ENCODE measurements around the gene COL6A3. TPM values are rescaled to one million over a fixed set of nuclear protein-coding genes. Genes with fewer than 3 reads are reported as not detected.
"Not testable (repeated sequence)": the region's sequence is repeated elsewhere in the genome, so short reads cannot be mapped to it uniquely, and the experiment has no call there.

Gene COL6A3
- total RNA-seq, 1 donor from 2014 or later, result 89.5 TPM

DNA sequence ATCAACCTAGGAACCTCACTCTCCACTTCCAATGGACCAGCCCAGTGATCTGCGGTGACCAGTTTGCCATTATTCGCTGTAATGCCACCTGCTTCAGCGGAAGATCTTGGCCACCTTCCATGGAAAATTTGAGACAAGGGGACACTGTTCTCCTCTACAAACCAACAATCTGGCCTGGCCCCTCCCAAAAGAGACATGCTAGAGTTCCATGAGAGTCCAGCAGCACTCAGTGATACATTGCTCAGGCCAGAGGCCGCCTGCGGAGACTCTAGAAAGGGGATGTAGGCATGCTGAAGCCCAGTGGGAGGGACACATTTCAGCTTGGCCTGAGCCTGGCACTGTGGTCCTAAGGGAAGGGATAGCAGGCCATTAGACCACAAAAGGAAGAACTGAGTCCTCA lies 58.3 kb downstream of the COL6A3 start:
- intact Hi-C loops (cut with DNase I), result no loop called here

DNA sequence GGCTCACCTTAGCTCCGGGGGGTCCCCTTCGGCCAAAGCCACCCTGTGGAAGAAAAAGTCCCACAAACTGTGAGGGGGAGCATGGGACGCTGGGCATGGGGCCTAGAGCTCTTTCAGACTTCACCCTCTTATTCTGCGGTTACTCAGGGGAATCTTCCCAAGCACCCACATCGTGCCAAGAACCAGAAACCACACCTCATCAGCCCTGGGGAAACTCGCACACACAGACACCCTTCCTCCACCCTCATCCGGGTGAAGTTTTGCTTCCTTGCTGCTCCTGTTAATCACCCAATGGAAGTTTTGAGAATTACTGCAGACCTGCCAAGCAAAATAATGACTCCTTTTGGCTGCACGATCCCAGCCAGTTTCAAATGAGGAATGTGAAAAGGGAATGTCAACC lies 59.1 kb downstream of the COL6A3 start:
- DNase-seq (ENCODE audit: low spot score), result no peak

More for the DNA sequence above, 58.3 kb downstream of the COL6A3 start:
- no peak for DNase-seq (ENCODE audit: low spot score)

DNA sequence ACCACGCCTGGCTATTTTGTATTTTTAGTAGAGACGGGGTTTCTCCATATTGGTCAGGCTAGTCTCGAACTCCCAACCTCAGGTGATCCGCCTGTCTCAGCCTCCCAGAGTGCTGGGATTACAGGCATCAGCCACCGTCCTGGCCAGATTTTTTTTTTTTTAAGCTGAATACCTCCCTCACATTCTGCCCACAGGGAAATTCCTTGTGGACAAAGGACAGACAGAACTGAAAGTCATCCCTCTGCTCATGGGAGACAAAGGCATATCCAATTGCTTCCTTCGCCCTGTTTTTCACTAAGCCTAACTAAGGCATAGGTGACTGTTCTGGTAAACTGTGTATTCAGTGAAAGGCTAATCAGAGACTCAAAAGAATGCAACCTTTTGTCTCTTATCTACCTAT lies 59.8 kb downstream of the COL6A3 start:
- intact Hi-C loops (cut with DNase I); DNase-seq (ENCODE audit: low spot score): not testable (repeated sequence)

More for the DNA sequence above, 59.1 kb downstream of the COL6A3 start:
- intact Hi-C loops (cut with DNase I), result no loop called here

DNA sequence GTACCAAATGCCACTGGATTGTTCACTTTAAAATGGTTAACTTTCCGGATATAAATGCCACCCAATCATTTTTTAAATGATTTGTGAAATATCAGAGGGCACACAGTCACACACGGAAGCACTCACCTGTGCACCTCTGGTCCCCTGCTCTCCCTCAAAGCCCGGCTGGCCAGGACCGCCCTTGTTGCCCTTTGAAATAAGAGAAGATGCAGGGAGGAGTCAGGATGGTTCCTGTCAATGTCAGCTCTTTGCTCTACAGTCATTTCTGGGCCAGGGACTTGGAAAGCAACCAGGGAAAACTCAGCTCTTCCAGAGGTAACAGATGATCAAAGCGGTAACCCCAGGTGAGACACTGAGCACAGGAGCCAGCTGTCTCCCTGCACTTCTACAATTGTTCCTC lies 60.7 kb downstream of the COL6A3 start:
- no peak for DNase-seq (ENCODE audit: low spot score)
- intact Hi-C loops (cut with DNase I), result no loop called here

DNA sequence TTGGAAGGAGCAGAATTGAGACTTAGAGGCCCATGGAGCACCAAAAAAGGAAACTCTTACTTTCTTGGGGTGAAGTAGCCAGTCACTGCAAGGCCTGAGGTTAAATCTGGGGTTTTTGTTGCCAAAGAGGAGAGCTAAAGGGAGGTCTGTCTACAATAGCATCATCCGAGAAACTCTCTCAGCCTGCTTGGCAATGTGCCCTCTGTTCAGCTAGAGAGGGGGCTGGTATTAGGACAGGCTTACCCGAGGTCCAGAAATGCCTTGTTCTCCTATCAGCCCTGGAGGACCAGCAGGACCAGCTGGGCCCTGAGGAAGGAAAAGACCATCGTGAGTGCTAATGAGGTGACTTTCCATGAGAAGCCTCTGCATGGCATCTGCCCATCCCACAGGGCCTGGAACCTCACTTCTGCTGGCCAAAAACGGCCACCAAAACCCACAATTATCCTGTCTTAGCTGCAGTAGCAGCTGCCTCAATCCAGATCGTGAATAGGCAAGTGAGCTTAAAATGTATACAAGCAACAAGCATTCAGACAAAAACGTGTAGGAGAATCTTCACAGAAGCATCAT lies 61.6 kb downstream of the COL6A3 start:
- intact Hi-C loops (cut with DNase I), result no loop called here
- DNase-seq (ENCODE audit: low spot score), result no peak

DNA sequence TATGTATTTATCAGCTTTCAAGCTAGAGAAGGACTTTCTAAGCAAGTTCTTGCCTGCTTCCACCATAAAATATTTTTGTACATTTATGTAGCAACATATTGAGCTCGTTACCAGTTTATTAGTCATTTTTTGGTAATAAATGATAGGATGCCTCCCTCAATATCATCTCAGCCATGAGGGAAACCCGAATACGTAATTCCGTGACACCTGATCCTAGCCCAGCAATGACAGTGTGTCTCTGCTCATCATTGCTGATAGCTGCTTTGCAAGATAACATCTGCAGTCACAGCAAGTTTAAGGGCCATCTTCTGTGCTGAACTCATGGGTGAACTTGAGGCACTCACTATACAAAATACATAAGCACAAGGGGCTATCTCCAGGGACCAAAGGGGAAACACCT lies 62.2 kb downstream of the COL6A3 start:
- intact Hi-C loops (cut with DNase I), result no loop called here
- DNase-seq (ENCODE audit: low spot score), result no peak

DNA sequence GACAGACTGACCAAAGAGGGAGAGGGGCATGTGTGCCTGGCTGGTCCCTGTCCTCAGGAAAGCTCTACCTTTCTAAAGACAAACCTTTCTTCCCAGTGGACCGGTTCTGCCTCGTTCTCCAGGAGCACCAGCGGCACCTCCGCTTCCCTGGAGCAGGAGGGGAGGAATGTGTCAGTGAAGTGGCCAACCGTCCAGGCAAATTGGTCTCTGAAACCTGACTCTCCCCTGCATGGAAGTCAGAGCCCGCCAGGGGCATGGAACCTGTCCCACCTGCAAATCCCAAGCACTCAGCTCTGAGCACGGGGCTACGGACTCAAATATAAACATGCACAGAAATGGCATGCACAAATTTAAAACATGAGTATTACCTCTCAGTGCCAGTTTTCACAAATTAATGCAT lies 62.9 kb downstream of the COL6A3 start:
- intact Hi-C loops (cut with DNase I), result no loop called here
- DNase-seq (ENCODE audit: low spot score), result no peak

DNA sequence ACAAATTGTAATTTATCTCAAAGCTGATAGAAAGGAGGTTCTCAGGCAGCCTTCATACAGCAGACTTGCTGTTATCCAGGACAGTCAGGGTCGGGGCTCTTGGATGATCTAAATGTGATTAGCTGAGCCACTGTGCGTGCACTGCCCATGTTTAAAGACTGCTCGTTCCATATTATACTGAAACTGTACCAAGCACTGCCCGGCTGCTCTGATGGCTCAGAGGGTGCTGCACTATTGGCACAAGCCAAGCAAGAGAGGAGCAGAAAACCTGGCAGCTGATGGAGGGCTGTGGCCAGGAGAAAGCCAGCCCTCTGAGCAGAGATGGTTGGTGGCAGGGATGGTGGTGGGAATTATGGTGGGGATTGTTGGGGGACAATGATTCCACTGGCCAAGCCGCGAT lies 63.4 kb downstream of the COL6A3 start:
- intact Hi-C loops (cut with DNase I), result no loop called here
- no peak for DNase-seq (ENCODE audit: low spot score)

DNA sequence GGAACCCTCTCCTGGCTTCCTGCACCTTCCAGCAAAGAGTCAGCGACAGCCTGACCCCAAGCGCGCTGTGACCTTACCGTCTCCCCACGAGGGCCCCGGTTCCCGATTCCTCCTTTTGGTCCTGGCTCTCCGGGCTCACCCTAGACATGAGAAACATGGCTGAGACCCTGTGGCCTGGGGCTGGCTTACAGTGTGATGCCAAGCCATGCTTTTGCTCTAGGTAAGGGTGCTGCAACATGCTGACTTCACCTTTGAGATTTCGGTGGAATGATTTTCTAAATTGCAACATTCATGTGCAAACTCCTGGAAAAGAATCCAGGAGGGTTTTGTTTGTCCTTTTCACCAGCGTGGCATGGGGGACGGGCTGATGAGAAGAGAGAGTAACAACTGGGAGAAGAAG lies 63.9 kb downstream of the COL6A3 start:
- intact Hi-C loops (cut with DNase I), result no loop called here
- DNase-seq (ENCODE audit: low spot score), result no peak

DNA sequence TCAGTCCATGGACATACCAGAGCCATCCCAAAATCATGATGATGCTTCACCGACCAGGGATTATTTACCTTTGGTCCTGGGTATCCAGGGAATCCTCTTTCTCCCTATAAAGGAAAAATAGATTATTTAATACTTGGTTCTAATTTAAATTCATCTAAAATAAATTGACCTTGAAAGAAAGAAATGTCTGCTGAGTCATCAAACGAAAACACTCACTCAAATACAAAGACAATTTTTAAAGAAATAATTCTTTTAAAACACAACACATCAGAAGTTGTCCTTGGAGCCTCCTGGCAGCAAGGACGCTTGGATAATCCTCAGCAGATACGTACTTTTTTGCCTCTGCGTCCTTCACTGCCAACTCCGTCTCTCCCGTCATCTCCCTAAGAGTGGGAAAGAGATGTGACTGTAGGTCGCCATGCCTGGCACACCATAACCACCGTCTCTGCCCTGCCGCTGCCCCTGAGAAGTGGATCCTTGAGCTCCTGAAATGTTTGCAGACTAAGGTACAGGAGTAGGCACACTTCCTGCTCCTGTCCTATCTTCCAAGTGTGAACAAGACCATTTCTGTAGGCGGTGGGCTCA lies 65.6 kb downstream of the COL6A3 start:
- DNase-seq (ENCODE audit: low spot score), result no peak
- intact Hi-C loops (cut with DNase I), result no loop called here

DNA sequence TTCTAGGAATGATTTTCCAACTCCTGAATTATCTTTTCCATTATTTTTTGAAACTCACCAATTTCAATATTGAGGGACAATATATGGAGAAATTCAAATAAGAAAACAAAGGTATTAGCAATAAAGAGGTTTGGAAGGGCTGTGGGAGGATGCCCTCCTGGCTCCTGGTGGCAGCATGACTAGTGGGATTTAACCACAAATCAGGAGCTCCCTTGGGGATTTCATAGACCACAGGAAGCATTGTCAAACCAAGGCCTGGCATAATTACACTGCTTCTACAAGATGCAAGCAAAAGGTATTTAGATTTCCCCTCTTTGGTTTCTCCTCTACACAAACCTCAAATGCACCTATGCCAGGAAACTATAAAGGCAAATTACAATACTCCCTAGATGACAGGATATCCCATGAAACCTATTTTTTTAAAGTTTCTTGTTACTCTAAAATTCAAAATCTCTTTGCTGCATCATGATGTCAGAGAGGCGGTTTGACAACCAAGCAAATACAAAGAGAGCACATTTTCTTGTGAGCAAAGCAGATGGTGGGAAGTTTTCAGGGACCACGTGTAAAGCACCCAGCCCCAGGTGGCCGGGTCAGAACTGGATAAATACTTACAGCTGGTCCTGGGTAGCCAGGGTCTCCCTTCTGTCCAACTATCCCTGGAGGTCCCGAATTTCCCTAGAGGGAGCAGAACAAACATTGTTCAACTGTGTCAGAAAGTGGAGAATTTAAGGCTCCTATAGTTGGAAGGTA lies 67.9 kb downstream of the COL6A3 start:
- intact Hi-C loops (cut with DNase I), result no loop called here
- DNase-seq (ENCODE audit: low spot score), result no peak

DNA sequence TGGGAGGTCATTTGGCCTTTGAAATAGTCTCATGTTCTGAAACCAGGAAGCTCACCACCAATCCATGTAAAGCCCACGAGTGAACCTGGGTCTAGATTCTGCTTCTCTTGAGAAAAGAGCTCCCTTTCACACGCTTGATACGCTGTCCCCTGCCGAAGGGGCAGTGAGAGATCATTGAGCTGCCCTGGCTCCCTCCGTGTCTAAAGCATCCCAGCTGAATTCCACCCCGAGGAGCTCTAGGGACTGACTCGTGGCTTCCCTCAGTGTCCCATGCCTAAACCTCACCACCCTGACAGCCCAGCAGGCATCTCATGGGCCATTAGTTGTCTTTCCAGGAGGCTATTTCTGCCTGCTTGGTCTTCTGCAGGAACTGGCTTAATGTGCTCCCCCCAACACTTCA lies 68.6 kb downstream of the COL6A3 start:
- intact Hi-C loops (cut with DNase I), result no loop called here
- no peak for DNase-seq (ENCODE audit: low spot score)

DNA sequence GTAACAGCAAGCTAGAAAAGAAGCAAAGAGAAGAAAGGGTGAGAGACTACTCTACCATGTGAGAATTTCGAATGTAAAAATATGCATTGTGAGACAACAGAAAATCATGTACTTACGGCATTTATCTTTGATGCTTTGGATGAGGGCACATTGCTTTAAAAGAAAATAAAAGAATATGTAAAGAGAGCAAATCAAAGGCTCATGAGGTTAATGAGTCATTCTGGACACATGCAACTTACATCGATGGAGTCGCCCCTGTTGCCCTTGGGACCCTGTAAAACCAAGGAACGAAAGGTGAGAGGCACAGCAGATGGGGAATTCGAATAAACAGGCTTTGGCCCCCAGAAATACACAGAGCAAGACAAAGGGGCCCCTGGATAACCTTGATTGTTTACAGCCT lies 69.0 kb downstream of the COL6A3 start:
- intact Hi-C loops (cut with DNase I), result no loop called here
- no peak for DNase-seq (ENCODE audit: low spot score)

DNA sequence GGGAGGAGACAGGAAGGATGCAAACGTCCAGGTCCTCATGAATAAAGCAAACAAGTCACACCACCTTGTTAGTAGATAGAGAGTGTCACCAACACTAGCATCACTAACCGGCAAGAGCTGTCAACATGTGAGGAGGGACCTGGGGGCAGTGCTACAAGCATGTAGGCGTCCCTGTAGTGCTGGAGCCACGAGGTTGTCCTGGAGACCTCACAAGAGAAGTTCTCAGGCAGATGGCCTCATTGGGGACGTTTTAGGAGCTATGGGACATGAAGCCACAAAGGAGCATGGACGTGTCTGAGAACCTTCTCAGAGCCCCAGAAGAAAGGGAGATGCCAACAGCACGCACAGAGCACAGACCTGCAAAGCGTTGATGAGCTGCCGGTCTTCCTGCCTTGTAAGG lies 70.0 kb downstream of the COL6A3 start:
- intact Hi-C loops (cut with DNase I), result no loop called here
- no peak for DNase-seq (ENCODE audit: low spot score)

DNA sequence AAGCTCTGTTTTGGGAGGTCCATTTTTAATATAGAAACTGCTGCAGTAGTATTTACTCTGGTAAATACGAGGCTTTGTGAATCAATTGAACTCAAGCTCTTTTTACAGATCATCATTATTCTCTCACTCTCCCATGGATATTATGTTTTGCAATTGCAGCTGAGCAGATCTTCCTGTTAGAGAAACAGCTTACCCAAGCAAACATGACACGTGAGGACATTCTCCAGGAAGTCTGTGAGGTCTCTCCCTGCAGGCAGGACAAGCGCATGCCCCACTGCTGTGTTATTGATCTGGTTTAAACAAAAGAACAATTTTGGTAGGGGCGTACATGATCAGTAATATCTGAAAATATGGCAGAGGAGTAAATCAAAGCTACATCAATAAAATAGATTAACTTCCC lies 72.1 kb downstream of the COL6A3 start:
- intact Hi-C loops (cut with DNase I), result no loop called here
- DNase-seq (ENCODE audit: low spot score), result no peak

DNA sequence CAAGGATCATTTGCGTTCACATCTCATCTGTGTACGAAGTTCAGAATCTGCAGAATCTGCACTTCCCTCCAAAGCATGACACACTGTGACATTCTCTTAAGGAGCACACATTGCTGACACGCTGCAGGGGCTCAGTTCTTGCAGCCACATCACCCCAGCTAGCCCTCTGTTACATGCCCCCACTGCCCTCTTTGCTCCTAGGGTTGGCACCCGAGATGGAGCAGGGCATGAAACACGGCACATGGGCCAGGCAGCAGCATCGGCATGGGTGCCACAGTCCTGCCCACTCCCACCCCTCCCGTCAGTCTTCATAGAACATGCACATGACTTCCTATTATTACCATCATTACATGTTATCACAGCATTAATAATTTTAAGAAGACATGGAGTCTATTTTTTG lies 76.4 kb downstream of the COL6A3 start:
- intact Hi-C loops (cut with DNase I), result no loop called here
- no peak for DNase-seq (ENCODE audit: low spot score)

DNA sequence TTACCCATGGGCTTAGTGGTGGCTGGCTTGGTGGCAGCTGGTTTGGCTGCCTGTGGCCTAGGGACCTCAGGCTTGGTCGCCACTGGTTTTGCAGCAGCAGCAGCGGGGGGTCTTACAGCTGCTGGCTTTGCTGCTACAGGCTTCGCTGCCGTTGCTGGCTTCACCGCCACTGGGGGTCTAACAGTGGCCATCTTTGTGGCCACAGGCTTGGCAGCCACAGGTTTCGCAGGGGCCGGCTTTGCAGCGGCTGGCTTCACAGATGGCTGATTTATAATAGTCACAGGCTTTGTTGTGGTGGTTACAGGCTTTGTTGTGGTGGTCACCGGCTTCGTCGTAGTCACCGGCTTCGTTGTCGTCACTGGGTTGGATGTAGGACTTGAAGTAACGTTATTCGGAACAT lies 77.8 kb downstream of the COL6A3 start:
- DNase-seq (ENCODE audit: low spot score), result no peak
- intact Hi-C loops (cut with DNase I), result no loop called here

DNA sequence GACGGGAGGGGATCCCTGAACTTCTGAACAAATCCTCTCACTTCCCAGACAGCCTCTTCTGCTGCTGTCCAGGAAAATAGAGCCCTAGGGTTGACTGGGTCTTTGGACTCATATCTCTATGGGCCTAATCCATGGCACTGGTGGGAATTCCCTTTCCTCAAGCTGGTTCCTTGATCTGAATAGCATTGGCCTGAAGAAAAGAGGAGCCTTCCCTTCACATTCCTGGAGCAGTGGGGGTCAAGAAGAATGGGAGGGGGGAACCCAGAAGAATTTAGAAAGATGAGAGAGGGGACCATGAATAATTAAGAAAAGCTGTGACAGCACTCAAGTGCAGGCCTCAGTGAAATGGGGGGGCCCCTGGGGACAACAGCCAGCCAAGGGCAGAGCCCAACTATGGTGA lies 80.2 kb downstream of the COL6A3 start:
- no peak for DNase-seq (ENCODE audit: low spot score)
- intact Hi-C loops (cut with DNase I), result no loop called here

DNA sequence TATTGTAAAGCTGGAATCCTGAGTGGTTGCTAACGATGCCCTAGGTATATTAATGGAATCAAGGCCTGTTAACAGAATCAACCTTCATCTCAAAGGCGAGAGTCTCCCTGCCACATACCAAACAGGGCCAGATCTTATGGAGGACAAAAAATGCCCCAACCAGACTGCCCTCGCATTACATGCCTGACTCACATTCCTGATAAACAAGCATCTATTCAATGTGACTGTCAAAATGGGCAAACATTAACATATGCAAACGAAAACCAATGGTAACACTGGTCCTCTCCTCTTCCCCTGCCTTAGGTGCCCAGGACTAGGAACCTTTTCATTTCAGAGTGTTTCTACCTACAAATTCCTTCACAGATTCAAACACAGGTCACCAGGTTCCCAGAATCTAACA lies 83.4 kb downstream of the COL6A3 start:
- no peak for DNase-seq (ENCODE audit: low spot score)
- intact Hi-C loops (cut with DNase I), result no loop called here

DNA sequence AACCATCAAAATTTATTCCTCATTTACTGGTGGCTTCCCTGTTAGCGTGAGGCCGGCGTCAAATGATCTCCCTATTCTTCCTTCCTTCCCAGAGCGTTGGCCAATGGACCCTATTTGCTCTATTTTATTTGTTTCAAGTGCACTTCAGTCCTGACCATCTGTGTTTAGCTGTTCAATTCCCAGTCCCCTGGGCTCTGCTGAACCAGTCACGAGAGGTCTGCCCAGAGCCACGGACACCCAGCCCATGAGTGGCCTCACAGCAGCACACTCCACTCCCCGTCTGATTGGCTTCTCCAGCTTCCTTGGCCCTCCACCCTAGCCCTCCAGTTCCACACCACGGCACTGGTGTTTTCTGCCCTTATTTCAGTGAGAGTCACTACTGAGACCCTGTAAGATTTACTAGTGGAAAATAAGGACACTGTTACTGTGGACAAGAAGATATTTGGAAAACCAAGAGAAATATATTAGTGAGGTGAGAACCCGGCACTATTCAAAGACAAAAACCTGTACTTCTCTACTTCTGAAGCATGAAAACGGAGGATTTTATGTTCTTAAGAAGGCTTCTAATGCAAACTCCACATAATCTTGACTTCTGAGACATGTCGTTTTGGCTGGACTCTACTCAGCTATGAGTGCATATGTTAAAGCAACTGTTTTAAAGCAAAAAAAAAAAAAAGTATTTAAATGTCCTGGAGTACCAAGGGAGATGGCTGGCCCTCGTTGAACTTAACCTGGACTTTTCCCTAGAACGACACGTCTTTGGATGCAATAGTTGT lies 86.6 kb downstream of the COL6A3 start:
- no peak for DNase-seq (ENCODE audit: low spot score)
- intact Hi-C loops (cut with DNase I), result loop anchor here (10.0 kb wide), 1 partner anchor 147 kb away; no protein-coding TSS in a partner anchor

All from cardiac septum (tissue), 1 donor.